ENCODE data around the gene TNFSF12. TPM values are rescaled to one million over a fixed set of nuclear protein-coding genes. Genes with fewer than 3 reads are reported as not detected.

The TNFSF12 gene
- total RNA-seq, 1 donor from 2014 or later: 18.0 TPM

DNA sequence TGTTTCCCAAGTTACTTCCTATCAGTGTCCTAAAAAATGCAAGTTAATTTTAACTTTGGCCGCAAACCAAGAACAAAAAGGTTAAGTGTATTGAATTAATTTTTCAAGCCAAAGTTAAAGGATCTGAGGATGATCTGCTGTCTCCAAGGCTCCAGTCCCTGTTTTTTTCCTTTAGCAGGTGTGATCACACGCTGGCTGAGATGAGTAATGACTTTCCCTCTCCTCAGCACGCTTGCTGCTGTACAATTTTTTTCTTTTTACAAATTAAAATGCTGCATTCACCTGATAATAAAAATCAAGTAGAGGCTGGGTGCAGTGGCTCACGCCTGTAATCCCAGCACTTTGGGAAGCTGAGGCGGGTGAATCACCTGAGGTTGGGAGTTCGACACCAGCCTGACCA is 3.9 kb upstream of the TNFSF12 start:
- DNase-seq: no peak

DNA sequence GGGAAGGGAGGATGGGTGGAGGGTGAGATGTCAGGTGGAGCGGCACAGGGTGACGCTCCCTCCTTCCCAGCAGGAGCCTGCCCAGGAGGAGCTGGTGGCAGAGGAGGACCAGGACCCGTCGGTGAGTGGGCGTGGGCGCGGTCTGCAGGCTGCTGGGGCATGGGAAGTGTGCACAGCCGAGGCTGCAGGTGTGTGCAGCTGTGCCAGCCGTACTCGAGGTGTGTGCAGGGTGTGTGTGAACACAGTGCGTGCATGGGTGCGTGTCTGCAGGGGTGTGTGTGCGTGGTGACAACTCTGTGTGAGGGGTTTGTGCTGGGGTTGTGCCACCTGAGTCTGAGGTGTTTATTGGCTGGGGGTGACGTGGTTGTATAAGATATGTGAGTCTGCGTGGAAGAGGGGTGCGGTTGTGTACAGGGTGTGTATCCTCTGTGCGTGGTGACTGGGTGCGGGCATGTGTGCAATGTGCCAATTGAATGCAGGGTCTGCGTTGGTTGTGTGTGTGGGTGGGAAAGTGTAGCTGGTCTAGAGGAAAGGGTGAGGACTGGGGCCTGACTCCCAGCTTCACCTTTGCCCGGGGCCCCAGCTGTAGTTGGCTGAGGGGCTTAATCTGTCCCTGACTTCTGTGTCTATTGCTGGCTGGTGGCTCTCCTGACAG is 670 bp downstream of the TNFSF12 start:
- no peak for DNase-seq

DNA sequence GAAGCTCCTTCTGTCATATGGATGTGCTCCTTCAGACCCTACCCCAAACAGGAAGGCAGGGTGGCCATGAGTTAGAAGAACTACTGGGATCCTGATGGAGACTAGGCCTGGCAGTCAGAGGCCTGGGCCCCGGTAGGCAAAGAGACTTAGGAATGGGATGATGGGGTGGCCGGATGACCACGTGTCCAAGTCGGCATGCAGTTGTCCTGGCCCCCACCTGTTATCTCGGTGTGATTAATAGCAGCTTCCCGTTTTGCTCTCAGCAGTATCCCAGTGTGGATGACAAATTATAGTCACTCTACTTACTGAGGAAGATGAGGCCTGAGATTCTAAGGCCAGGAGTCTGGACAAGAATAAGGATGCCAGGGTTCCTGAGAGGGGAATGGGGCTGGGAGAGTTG is 1.5 kb downstream of the TNFSF12 start:
- no peak for DNase-seq

DNA sequence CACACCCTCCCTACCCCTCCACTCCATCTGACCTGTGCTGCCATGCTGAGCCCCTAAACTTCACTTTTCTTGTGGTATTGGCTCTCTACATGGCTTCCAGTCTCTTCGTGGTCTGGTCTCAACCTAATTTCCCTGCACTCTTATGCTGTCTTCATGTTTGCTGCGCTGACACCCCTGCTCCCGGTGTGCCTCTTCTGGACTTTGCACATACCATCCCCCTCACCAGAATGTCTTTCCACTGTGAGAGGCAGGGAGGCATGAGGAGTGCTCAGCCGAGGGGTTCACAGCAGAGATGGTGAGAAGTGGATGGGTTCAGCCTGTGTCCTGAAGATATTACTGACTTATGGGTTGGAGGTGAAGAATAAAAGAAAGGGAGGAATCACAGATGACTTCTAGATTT is 2.5 kb downstream of the TNFSF12 start:
- DNase-seq: no peak

DNA sequence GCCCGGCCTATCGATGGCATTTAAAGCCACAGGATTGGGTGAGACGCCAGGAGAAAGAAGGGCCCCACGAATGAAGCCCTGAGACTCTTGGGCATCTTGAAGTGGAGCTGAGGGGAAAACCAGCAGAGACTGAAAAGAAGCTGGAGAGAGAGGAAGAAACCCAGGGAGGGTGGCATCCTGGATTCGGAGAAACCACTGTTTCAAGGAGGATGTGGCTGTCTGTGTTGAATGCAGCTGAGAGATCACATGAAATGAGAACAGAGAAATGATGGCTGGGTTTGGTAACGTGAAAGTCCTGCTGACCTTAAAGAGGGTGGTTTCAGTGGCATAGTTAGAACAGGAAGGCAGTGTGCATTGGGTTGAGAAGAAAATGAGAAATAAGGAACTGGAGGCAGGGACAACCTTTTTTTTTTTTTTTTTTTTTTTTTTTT is 3.8 kb downstream of the TNFSF12 start:
- DNase-seq: no peak

DNA sequence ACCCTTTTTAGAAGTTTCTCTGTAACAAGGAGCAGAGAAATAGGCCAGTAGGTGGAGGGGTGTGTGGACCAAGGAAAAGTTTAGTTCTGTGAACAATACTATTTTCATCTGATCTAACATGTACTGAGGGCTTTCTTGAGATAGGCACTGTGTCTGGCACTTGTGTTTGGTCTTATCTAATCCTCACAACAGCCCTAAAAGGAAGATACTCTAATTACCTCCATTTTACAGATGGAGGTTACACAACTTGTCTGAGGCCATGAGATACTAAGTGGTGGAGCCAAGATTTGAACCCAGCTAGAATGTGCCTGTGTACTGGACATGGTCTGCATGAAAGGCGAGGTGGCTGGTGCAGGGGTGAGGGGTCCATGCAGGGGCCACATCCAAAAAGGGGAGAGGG is 4.5 kb downstream of the TNFSF12 start:
- no peak for DNase-seq

DNA sequence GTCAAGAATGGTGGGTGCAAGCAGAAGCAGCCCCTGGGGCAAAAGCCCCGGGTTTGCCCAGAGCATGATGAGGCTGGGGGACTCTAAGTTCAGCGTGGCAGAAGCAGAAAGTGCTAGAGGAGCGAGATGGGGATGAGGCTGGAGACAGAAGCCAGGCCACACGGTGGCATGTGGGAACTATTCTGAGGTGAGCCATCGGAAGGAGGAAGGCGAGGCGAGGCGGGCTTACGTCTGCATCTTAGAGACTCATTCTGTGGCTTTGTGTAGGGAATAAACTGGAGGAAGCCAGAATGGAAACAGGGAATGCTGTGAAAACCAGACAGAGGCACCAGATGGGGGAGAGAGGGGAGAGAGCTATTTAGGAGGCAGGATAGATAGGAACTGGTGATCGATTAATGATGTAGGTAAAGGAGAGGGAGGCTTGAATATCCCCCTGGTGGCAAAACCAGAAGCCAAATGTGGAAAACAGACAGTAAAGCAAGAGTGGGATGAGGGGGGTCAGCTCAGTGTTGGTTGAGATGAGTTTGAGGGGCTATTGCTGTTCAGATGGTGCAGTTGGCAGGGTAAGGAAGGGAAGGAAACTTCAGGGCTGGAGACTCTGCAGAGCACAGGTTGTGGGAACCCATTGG is 6.6 kb downstream of the TNFSF12 start:
- DNase-seq: no peak

DNA sequence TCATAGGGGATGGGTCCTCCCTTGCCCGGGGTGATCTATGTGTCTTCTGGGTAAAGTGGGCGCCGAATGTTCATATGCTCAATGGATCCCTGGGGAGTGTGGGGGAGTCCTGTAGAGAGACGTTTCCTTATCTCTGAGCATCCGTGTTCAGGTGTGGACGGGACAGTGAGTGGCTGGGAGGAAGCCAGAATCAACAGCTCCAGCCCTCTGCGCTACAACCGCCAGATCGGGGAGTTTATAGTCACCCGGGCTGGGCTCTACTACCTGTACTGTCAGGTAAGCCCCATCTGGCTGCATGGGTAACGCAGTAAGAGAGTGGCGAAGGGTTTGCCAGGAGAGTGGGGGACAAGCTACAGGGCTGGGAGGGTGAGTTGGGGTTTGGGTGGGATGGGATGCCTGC is 7.8 kb downstream of the TNFSF12 start:
- no peak for DNase-seq

DNA sequence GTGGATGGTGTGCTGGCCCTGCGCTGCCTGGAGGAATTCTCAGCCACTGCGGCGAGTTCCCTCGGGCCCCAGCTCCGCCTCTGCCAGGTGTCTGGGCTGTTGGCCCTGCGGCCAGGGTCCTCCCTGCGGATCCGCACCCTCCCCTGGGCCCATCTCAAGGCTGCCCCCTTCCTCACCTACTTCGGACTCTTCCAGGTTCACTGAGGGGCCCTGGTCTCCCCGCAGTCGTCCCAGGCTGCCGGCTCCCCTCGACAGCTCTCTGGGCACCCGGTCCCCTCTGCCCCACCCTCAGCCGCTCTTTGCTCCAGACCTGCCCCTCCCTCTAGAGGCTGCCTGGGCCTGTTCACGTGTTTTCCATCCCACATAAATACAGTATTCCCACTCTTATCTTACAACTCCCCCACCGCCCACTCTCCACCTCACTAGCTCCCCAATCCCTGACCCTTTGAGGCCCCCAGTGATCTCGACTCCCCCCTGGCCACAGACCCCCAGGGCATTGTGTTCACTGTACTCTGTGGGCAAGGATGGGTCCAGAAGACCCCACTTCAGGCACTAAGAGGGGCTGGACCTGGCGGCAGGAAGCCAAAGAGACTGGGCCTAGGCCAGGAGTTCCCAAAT is 8.4 kb downstream of the TNFSF12 start:
- no peak for DNase-seq

DNA sequence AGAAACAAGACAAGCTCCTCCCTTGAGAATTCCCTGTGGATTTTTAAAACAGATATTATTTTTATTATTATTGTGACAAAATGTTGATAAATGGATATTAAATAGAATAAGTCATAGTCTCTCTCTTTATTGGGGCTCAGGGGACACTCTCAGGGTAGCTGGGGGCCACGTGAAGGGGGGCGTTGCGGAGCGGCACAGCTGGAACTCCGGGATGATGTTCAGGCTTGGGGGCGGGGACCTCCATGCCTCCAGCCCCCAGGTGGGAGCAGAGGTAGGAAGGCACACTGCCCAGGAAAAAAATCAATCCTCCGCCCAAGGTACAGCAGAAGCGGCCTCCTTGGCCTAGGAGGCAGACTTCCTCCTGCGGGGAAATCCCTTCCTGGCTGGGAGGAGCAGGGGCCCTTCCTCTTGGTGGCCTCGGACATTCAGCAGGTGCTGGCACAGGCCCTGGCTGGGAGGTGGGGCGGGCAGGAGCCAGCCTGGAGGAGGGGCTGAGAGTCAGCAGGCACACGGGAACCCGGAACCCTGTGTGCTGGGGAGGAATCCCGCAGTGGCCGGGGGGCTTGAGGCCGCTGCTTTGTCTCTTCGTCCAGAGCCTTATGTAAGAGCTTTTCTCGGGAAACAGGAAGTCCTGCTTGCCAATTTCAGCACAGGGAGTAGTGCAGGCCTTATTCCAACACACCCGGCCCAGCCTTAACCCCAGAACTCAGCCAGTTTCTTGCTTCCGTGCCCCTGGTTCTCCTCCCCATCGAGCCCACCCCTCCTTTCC is 9.1 kb downstream of the TNFSF12 start:
- peak; percentile 88 for DNase-seq

DNA sequence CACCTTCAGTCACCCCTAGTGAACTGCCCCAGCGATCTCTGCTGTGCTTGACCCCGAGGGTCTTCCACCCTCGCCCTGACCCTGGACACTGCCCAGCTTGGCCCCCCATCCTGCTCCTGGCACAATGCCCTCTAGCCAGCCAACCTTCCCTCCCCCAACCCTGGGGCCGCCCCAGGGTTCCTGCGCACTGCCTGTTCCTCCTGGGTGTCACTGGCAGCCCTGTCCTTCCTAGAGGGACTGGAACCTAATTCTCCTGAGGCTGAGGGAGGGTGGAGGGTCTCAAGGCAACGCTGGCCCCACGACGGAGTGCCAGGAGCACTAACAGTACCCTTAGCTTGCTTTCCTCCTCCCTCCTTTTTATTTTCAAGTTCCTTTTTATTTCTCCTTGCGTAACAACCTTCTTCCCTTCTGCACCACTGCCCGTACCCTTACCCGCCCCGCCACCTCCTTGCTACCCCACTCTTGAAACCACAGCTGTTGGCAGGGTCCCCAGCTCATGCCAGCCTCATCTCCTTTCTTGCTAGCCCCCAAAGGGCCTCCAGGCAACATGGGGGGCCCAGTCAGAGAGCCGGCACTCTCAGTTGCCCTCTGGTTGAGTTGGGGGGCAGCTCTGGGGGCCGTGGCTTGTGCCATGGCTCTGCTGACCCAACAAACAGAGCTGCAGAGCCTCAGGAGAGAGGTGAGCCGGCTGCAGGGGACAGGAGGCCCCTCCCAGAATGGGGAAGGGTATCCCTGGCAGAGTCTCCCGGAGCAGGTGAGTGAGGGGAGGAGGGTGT is 9.9 kb downstream of the TNFSF12 start, which contains the start of gene TNFSF13:
TSS of gene TNFSF13 (plus strand) at position 207 of the 776 bp plus-strand sequence. CDS start at position 497, 290 bp downstream.
- no peak for DNase-seq

DNA sequence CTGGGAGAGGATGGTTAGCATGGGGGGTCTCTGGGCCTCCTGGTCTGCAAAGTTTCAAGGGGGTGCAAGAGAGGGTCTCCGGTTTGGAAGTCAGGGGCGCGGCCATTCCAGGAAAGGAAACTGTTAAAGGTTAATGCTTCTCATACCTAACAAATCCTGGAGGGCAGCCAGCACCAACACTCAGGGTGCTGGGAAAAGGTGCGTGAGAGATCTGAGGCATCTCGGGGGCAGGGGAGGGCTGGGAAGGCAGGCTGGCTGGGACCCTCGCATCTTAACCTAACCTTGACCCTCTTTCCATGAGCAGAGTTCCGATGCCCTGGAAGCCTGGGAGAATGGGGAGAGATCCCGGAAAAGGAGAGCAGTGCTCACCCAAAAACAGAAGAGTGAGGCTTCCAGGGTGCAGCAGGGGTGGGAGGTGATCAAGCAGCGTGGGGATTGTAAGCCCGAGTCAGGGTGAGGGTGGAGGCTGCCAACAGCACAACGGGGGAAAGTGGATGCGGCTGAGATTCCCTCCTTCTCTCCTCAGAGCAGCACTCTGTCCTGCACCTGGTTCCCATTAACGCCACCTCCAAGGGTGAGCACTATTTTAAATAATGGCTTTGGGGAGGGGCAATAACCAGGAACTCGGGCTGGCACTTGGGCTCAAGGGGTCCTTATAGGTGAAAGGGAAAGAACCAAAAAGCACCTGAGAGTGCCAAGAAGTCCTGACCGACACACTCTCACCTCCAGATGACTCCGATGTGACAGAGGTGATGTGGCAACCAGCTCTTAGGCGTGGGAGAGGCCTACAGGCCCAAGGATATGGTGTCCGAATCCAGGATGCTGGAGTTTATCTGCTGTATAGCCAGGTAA is 10.7 kb downstream of the TNFSF12 start:
- DNase-seq: no peak

DNA sequence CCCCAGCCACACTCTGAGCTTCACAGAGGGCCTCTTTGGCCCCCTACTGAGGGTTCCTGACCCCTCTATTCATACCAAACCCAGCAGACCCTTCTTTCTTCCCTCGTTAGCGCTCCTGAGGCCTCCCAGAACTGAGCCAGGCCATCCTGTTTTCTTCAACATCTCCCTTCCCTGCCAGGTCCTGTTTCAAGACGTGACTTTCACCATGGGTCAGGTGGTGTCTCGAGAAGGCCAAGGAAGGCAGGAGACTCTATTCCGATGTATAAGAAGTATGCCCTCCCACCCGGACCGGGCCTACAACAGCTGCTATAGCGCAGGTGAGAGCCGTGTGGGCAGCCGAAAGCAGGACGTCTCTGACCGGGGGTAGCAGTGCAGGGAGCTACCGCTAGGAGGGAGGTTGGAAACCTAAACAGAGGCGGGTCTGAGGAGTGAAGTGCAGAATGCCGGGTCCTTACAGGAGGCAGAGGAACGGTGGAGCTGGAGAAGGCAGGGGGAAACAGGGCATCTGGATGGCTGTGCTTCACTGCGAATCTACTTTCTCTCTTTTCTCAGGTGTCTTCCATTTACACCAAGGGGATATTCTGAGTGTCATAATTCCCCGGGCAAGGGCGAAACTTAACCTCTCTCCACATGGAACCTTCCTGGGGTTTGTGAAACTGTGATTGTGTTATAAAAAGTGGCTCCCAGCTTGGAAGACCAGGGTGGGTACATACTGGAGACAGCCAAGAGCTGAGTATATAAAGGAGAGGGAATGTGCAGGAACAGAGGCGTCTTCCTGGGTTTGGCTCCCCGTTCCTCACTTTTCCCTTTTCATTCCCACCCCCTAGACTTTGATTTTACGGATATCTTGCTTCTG is 11.5 kb downstream of the TNFSF12 start:
- peak; percentile 79 for DNase-seq

DNA sequence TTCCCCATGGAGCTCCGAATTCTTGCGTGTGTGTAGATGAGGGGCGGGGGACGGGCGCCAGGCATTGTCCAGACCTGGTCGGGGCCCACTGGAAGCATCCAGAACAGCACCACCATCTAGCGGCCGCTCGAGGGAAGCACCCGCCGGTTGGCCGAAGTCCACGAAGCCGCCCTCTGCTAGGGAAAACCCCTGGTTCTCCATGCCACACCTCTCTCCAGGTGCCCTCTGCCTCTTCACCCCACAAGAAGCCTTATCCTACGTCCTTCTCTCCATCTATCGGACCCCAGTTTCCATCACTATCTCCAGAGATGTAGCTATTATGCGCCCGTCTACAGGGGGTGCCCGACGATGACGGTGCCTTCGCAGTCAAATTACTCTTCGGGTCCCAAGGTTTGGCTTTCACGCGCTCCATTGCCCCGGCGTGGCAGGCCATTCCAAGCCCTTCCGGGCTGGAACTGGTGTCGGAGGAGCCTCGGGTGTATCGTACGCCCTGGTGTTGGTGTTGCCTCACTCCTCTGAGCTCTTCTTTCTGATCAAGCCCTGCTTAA is 12.2 kb downstream of the TNFSF12 start:
- DNase-seq: peak; percentile 95

DNA sequence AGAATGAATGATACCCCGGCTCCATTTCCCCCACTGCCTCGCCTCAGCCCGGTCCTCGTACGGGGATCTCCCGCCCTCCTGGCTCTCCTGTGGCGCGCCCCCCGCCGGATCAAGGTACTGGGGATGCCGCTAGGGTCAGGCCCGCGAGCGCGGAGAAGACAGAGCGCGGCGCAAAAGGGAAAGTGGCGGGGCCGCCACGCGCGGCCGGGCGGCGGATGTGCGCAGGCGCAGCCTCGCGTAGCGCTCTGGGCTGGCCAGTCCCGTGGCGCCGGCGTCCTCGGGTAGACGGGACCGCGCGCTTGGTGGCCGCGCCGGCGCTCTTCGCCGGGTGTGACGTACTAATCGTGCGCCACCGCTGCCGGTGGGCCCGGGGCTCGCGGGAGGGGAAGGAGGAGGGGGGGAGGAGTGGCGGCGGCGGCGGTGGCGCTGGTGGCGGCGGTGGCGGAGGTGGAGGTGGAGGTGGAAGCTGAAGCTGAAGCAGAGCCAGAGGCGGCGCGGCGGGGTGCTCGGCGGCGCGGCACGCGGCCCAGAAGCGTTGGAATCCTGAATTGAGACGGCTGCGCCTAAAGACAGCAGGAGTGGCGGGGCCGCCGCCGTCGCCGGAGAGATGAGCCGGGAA is 12.8 kb downstream of the TNFSF12 start, which contains the start of gene SENP3:
TSS of gene SENP3 (plus strand) at position 331 of the 619 bp plus-strand sequence. CDS start 1,158 bp downstream, outside the sequence.
- DNase-seq: peak; percentile 97

DNA sequence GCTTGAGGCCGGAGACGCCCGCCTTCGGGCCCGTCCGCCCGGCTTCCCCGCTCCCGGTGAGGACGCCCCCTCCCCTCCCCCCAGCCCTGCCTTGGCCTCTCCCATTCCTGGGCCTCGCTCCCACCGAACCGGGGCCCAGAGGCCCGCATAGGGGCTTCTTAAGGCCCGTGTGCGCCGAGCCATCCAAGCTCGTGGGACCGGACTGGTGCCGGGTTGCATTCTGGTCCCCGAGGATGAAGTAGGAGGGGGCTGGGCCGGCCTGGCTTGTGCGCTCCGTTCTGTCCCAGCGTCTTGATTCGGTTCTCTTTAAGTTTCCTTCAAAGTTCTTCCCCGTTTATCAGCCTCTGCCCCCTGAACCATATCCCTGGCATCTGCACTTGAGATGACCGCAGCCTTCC is 13.3 kb downstream of the TNFSF12 start:
- DNase-seq: no peak

DNA sequence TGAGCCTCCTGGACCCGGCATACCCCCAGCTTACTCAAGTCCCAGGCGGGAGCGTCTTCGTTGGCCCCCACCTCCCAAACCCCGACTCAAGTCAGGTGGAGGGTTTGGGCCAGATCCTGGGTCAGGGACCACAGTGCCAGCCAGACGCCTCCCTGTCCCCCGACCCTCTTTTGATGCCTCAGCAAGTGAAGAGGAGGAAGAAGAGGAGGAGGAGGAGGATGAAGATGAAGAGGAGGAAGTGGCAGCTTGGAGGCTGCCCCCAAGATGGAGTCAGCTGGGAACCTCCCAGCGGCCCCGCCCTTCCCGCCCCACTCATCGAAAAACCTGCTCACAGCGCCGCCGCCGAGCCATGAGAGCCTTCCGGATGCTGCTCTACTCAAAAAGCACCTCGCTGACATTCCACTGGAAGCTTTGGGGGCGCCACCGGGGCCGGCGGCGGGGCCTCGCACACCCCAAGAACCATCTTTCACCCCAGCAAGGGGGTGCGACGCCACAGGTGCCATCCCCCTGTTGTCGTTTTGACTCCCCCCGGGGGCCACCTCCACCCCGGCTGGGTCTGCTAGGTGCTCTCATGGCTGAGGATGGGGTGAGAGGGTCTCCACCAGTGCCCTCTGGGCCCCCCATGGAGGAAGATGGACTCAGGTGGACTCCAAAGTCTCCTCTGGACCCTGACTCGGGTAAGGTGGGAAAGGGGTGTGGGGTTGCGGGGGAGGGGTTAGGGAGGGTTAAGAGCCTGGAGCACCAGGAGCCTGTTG is 14.4 kb downstream of the TNFSF12 start:
- DNase-seq: no peak

DNA sequence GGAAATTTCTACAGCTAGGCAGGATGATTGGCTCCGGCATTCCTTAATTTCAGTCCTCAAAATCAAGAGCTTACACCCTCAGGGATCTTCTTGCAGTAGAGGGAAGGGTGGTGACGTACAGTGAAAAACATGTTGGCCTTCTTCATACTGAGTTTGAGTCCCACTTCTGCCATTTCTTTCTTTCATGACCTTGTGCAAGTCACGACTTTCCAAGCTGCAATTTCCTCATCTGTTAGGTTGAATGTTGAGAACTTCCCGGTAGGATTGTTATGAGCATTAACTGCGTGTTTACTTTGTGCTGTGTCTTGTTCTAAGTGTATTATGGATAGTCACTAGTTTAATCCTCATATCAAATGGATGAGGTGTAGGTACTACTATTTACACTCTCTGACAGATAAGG is 20.7 kb downstream of the TNFSF12 start:
- no peak for DNase-seq
